ENCODE measurements around the gene MINDY4. TPM values are rescaled to one million over a fixed set of nuclear protein-coding genes. Genes with fewer than 3 reads are reported as not detected.
"Not testable (repeated sequence)": the region's sequence is repeated elsewhere in the genome, so short reads cannot be mapped to it uniquely, and the experiment has no call there.

The MINDY4 gene
- total RNA-seq, 2 donors from 2014 or later: 7.5 to 8.6 TPM

DNA sequence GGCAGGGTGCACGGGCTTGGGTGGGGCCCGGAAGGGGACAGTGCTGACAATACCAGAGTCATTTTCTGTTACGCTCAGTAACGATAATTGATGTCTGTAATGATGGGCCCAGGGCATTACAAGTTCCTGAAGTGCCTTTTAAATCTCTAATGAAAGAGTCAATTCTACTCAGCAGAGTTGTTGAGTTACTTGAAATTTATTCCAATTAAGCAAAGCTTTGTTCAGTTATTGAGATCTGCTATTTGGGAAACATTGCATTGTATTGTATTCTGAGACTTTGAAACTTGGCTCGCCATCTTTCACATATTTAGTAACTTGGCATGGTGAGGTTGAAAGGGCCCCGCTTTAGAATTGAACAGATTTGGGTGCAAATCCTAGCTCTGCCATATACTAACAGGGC is 34.7 kb downstream of the MINDY4 start:
- intact Hi-C loops (cut with DNase I): no loop called here
- DNase-seq (no peak), ATAC-seq (no peak)
- TF ChIP-seq, protein P1, sequence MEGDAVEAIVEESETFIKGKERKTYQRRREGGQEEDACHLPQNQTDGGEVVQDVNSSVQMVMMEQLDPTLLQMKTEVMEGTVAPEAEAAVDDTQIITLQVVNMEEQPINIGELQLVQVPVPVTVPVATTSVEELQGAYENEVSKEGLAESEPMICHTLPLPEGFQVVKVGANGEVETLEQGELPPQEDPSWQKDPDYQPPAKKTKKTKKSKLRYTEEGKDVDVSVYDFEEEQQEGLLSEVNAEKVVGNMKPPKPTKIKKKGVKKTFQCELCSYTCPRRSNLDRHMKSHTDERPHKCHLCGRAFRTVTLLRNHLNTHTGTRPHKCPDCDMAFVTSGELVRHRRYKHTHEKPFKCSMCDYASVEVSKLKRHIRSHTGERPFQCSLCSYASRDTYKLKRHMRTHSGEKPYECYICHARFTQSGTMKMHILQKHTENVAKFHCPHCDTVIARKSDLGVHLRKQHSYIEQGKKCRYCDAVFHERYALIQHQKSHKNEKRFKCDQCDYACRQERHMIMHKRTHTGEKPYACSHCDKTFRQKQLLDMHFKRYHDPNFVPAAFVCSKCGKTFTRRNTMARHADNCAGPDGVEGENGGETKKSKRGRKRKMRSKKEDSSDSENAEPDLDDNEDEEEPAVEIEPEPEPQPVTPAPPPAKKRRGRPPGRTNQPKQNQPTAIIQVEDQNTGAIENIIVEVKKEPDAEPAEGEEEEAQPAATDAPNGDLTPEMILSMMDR (IDR thresholded peaks at IDR 0.05): no peak
- no peak for TF ChIP-seq POLR2A (IDR thresholded peaks at IDR 0.05)
- Histone ChIP-seq H3K27me3 (no peaks in the 10 kb centered on the region), H3K36me3 (replicated peaks in 1 of 2; ENCODE audit: insufficient read depth in 1 of 2, low read depth in 2 of 2) (no peaks in the 10 kb centered on the region), H3K4me3 (no peak overlapping the region), H3K9me3 (no peaks in the 10 kb centered on the region), H3K27ac (no peak overlapping the region), H3K4me1 (no peaks in the 10 kb centered on the region)
- 83 to 93% methylated on average over 6 of the region's 6 CpGs for WGBS, 2 donors

DNA sequence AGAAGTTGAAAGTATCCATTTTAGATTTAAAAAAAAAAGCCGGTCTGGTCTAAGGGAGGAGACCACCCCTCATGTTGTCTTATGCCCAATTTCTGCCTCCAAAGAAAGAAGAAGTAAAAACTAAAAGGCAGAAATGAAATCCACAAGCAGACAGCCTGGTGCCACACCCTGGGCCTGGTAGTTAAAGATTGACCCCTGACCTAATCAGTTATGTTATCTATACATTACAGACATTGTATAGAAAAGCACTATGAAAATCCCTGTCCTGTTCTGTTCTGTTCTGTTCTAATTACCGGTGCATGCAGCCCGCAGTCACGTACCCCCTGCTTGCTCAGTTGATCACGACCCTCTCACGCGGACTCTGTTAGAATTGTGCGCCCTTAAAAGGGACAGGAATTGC is 36.3 kb downstream of the MINDY4 start:
- ATAC-seq; H3K4me1 ChIP-seq; intact Hi-C loops (cut with DNase I); H3K4me3 ChIP-seq; H3K9me3 ChIP-seq; DNase-seq; H3K27me3 ChIP-seq; H3K27ac ChIP-seq; H3K36me3 ChIP-seq (replicated peaks in 1 of 2; ENCODE audit: insufficient read depth in 1 of 2, low read depth in 2 of 2): not testable (repeated sequence)
- 94 to 97% methylated on average over 8 of the region's 8 CpGs for WGBS, 2 donors

DNA sequence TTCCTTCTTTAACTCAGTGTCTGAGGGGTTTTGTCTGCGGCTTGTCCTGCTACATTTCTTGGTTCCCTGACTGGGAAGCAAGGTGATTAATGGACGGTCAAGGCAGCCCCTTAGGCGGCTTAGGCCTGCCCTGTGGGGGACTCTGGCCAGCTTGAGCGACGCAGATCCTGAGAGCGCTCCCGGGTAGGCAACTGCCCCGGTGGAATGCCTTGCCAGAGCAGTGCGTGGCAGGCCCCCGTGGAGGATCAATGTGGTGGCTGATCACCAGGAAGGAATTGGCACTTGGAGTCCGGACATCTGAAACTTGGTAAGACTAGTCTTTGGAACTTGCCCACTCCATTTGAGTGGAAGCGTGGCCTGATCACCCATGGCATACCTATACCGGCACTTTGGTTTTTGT is 36.7 kb downstream of the MINDY4 start:
- not testable (repeated sequence) for H3K4me3 ChIP-seq

DNA sequence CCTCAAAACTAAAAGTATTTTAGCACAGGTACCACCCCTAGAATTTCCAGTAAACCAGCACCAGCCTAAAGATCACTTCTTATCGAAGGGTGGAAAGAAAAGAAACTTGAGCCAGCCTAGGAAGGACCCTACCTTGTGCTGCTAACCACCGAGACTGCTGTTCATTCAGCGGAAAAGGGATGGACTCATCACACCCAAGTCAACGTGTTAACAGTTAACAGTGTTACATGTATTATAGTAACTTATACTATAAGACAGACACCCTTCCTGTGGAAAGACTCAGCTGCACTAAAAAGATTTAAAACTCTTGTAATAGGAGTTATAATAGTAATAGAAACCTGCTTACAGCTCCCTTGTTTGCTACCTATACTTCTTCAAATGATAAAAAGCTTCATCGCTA is 39.8 kb downstream of the MINDY4 start:
- intact Hi-C loops (cut with DNase I): no loop called here
- TF ChIP-seq, protein P1 (IDR thresholded peaks at IDR 0.05): no peak
- TF ChIP-seq POLR2A (IDR thresholded peaks at IDR 0.05): no peak
- DNase-seq (no peak), ATAC-seq (no peak)
- Histone ChIP-seq H3K27me3 (no peaks in the 10 kb centered on the region), H3K4me3 (no peak overlapping the region), H3K27ac (no peak overlapping the region), H3K9me3 (no peaks in the 10 kb centered on the region), H3K4me1 (no peaks in the 10 kb centered on the region), H3K36me3 (replicated peaks in 1 of 2; ENCODE audit: insufficient read depth in 1 of 2, low read depth in 2 of 2) (no peaks in the 10 kb centered on the region)
- WGBS, 2 donors: 86 to 90% methylated on average over 5 of the region's 5 CpGs

More for the DNA sequence above, 36.7 kb downstream of the MINDY4 start:
- DNase-seq; H3K36me3 ChIP-seq (replicated peaks in 1 of 2; ENCODE audit: insufficient read depth in 1 of 2, low read depth in 2 of 2); intact Hi-C loops (cut with DNase I); H3K27me3 ChIP-seq; H3K4me1 ChIP-seq; H3K27ac ChIP-seq; ATAC-seq; H3K9me3 ChIP-seq: not testable (repeated sequence)
- 91 to 97% methylated on average over 7 to 13 of the region's 13 CpGs for WGBS, 2 donors

DNA sequence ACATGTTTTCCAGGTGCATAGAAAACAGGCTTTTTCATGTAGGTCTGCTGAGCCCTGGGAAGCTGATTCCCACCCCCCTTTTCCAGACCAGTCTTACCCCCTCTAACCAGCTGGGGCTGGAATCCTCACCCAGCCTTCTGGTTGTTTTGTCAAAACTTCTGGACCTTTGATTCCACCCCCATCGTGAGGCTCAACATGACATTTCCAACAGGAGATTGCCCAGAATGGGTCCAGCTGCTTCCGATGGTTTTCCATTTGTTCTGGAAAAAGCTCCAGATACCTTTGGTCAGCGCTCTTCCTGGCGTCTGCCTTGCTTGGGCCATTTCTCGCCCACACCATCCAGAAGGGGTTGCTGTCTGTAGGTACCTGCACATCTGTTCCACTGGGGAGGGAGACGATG is 41.5 kb downstream of the MINDY4 start:
- Histone ChIP-seq H3K4me3 (no peak overlapping the region), H3K36me3 (replicated peaks in 1 of 2; ENCODE audit: insufficient read depth in 1 of 2, low read depth in 2 of 2) (no peaks in the 10 kb centered on the region), H3K9me3 (no peaks in the 10 kb centered on the region), H3K27me3 (no peaks in the 10 kb centered on the region), H3K4me1 (no peaks in the 10 kb centered on the region), H3K27ac (no peak overlapping the region)
- TF ChIP-seq, protein P1 (IDR thresholded peaks at IDR 0.05): no peak
- no peak for TF ChIP-seq POLR2A (IDR thresholded peaks at IDR 0.05)
- WGBS, 2 donors: 88 to 93% methylated on average over 6 of the region's 6 CpGs
- ATAC-seq: no peak
- DNase-seq: no peak
- intact Hi-C loops (cut with DNase I): no loop called here

DNA sequence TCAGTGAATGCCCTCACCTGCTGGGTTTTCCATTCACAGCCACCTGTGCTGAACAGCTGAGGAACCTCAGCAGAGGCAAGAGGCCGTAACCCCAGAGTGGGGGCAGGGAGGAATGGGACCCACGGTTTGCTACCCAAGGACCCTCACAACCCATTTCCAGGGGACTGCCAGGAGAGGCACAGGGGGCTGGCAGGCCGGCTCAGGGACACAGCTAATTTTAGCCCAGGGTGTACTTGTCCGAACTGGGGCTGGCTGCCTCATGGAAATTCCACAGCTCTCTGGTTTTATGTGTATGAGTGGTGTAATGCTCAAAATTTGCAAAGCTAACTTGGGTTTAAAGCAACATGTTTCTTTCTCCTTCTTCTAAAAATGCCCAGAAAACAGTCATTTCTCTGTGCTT is 42.2 kb downstream of the MINDY4 start:
- WGBS, 2 donors: 76 to 80% methylated on average over 4 of the region's 4 CpGs
- no peaks in the 10 kb centered on the region for H3K4me1 ChIP-seq
- no peaks in the 10 kb centered on the region for H3K36me3 ChIP-seq (replicated peaks in 1 of 2; ENCODE audit: insufficient read depth in 1 of 2, low read depth in 2 of 2)
- no peak overlapping the region for H3K27ac ChIP-seq
- TF ChIP-seq POLR2A (IDR thresholded peaks at IDR 0.05): no peak
- TF ChIP-seq, protein P1 (IDR thresholded peaks at IDR 0.05): no peak
- intact Hi-C loops (cut with DNase I): no loop called here
- no peak overlapping the region for H3K4me3 ChIP-seq
- DNase-seq (no peak), ATAC-seq (no peak)
- H3K9me3 ChIP-seq: no peaks in the 10 kb centered on the region
- no peaks in the 10 kb centered on the region for H3K27me3 ChIP-seq
